Activated CD8-positive, alpha-beta memory T cell treated with anti-CD3 and anti-CD28 coated beads, Interleukin-2, amount 10 ng/mL, durations not matched to agents 7 days and 5 days (primary cell): ENCODE data around the gene CAD. TPM values are rescaled to one million over a fixed set of nuclear protein-coding genes. Genes with fewer than 3 reads are reported as not detected.

Experiments used
- ATAC-seq: fragments of 150-1000 bp; cut with Tn5 transposase; one replicate; pipeline ENCODE4 v1.10.0; 2021; ENCODE audit warnings: moderate library complexity
- CTCF ChIA-PET: fragments of 350-600 bp; sonication (Branson Sonifier 250); formaldehyde crosslinking; loops from one replicate; lab custom pipeline; 2021; ENCODE audit warnings: antibody characterized with exemption; lab: Charles Lee
- DNase-seq: peaks from one replicate; pipeline ENCODE4 v3.0.0-alpha.2; 2020
- H3K27ac Mint-ChIP-seq: one replicate; pipeline ENCODE4 v1.8.0; 2021; ENCODE audit warnings: mild to moderate bottlenecking, mixed read lengths
- H3K27me3 Mint-ChIP-seq: one replicate; pipeline ENCODE4 v1.8.0; 2021; ENCODE audit warnings: mixed read lengths
- H3K36me3 Mint-ChIP-seq: one replicate; pipeline ENCODE4 v1.8.0; 2021; ENCODE audit warnings: mild to moderate bottlenecking, mixed read lengths
- H3K4me1 Mint-ChIP-seq: one replicate; pipeline ENCODE4 v1.8.0; 2021; ENCODE audit warnings: mixed read lengths
- H3K4me3 Mint-ChIP-seq: one replicate; pipeline ENCODE4 v1.8.0; 2021; ENCODE audit warnings: mild to moderate bottlenecking, moderate library complexity, mixed read lengths
- H3K9me3 Mint-ChIP-seq: one replicate; pipeline ENCODE4 v1.8.0; 2022; ENCODE audit warnings: low read depth, mixed read lengths
- total RNA-seq, 2 experiments: library from RNA; stranded (reverse); gene quantifications; one replicate each; pipeline ENCODE4 v1.2.3, GENCODE V29; 2021

Gene CAD
- total RNA-seq, 2 experiments from 2014 or later, result 78.6 to 99.5 TPM

DNA sequence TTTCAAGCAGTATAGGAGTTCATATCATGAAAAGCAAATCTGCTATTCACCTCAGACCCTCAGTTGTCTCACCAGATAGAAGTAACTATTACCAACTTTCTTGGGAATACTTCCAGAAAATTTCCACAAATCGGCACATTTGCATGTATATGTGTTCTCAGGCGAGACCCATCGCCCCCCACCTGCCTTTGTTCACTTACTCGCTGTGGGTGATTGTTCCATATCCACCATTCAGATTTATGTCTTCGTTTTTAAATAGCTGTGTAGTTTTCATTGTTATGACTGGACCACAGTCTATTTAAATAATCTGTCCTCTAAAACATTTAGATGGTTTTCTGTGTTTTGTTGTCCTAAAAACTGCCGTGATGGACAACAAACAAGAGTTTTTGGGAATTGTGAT, 68.3 kb downstream of the CAD start:
- ATAC-seq, result no peak
- Mint-ChIP-seq H3K4me1 (peaks cover under 1% of the 10 kb centered on the region), H3K9me3 (no peaks in the 10 kb centered on the region), H3K27me3 (peaks cover 62% of the 10 kb centered on the region), H3K4me3 (no peak overlapping the region), H3K27ac (no peak overlapping the region), H3K36me3 (no peaks in the 10 kb centered on the region)
- no peak for DNase-seq
- CTCF ChIA-PET, result interaction anchor here (1.3 to 2.9 kb wide), 2 partner anchors 13 to 17 kb away, joined by 3 to 17 read pairs; no protein-coding TSS in a partner anchor

DNA sequence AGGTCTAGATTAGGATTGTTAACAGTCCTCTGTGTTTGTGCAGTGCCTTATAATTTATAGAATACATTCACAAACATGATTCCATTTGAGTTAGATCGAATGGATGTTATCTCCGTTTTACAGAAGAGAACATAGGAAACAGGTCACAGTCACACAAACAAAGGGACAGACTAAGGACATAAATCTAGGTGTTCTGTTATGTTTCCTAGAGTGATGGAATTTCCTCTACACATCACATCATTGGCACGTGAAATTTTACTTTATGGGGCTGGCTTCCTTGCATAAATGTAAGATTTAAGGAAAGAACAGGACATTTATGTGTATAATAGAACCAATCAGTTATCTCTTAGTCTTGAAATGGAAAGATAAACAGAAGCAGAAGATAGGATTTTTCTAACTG, 71.4 kb downstream of the CAD start:
- Mint-ChIP-seq H3K36me3 (no peaks in the 10 kb centered on the region), H3K4me1 (peaks cover 2% of the 10 kb centered on the region), H3K27me3 (peaks cover 65% of the 10 kb centered on the region), H3K9me3 (no peaks in the 10 kb centered on the region), H3K27ac (no peak overlapping the region), H3K4me3 (no peak overlapping the region)
- DNase-seq (no peak), ATAC-seq (no peak)
- CTCF ChIA-PET, result interaction anchor here (2.3 kb wide), 1 partner anchor 14 kb away, joined by 10 read pairs; no protein-coding TSS in a partner anchor

DNA sequence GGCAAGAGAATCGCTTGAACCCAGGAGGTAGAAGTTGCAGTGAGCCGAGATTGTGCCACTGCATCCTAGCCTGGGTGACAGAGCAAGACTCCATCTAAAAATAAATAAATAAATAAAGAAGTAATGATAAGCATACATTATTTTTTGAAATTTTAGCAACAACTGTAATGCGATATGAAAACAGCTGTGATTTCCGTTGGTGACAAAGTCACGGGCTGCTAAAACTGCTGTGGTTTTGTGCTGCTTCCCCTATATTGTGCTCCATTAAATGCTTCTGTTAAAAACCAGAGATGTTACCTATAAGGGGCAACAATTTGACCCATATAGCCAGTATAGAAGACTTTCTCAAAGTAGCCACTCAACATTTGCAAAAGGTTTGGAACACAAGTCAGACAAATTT, 73.4 kb downstream of the CAD start:
- Mint-ChIP-seq H3K4me1 (peaks cover 2% of the 10 kb centered on the region), H3K36me3 (no peaks in the 10 kb centered on the region), H3K27me3 (peaks cover 58% of the 10 kb centered on the region), H3K9me3 (no peaks in the 10 kb centered on the region), H3K27ac (no peak overlapping the region), H3K4me3 (no peak overlapping the region)
- CTCF ChIA-PET, result interaction anchor here (1.2 to 5.1 kb wide), 4 partner anchors 9 to 15 kb away, joined by 3 to 39 read pairs (median 20); partner anchors contain the start of gene TRIM54
- ATAC-seq (no peak), DNase-seq (no peak)

DNA sequence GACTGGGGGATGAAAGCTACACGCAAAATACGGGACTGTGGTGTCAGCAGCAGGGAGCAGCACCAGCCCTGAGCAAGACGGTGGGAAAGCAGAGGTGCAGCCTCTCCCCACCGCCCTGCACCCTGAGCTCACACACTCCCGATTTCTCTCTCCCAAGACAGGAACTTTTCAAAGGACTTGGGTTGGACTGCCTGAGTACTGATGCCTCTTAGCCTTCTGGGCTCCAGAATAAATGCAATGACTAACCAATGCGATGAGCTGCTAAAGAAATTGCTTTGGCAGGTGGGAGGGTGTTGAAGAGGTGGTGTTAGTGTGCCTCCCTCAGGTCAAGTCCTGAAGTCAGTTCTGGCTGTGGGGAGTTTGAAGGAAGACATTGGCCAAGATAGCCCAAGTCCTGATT, 74.7 kb downstream of the CAD start:
- Mint-ChIP-seq H3K9me3 (no peaks in the 10 kb centered on the region), H3K36me3 (no peaks in the 10 kb centered on the region), H3K27me3 (peaks cover 54% of the 10 kb centered on the region), H3K27ac (no peak overlapping the region), H3K4me1 (peaks cover 2% of the 10 kb centered on the region), H3K4me3 (no peak overlapping the region)
- CTCF ChIA-PET, result interaction anchor here (0.9 to 5.1 kb wide), 5 partner anchors 9 to 122 kb away, joined by 3 to 39 read pairs (median 6); partner anchors contain the start of gene TRIM54
- ATAC-seq (no peak), DNase-seq (no peak)

Other genes with a start within 250 kb of the CAD start
- 1 to 10 TPM in 1 of 2 experiments, under 1 TPM in 1; 0.91 to 1.3 TPM for gene MAPRE3, start 246.7 kb upstream of the CAD start, total RNA-seq
- 10 to 100 TPM; 68.7 to 86.6 TPM for gene TMEM214, start 184.4 kb upstream of the CAD start, total RNA-seq
- 10 to 100 TPM; 13.8 to 15.1 TPM for gene AGBL5, start 165.7 kb upstream of the CAD start, total RNA-seq
- gene OST4, start 145.7 kb upstream of the CAD start, total RNA-seq, result 100 to 1,000 TPM; 248 to 318 TPM
- under 1 TPM; 0.75 to 0.79 TPM for gene EMILIN1, start 138.8 kb upstream of the CAD start, total RNA-seq
- 1 to 10 TPM; 8.0 to 8.8 TPM for gene KHK, start 130.6 kb upstream of the CAD start, total RNA-seq
- 1 to 10 TPM; 1.1 to 2.5 TPM for gene CGREF1, start 98.2 kb upstream of the CAD start, total RNA-seq
- under 1 TPM; 0.21 to 0.29 TPM for gene ABHD1, start 93.6 kb upstream of the CAD start, total RNA-seq
- gene PREB, start 82.7 kb upstream of the CAD start, total RNA-seq, result 10 to 100 TPM; 61.6 to 69.4 TPM
- not detected for gene PRR30, start 78.0 kb upstream of the CAD start, total RNA-seq
- not detected for gene TCF23, start 68.4 kb upstream of the CAD start, total RNA-seq
- 10 to 100 TPM; 78.6 to 84.0 TPM for gene ATRAID, start 5.3 kb upstream of the CAD start, total RNA-seq
- 10 to 100 TPM; 35.0 to 47.9 TPM for gene SLC5A6, start 5.1 kb upstream of the CAD start, total RNA-seq
- under 1 TPM; 0.38 to 0.47 TPM for gene SLC30A3, start 45.7 kb downstream of the CAD start, total RNA-seq
- not detected for gene DNAJC5G, start 58.1 kb downstream of the CAD start, total RNA-seq
- under 1 TPM in 1 of 2 experiments, not detected in 1; 0.28 TPM for gene TRIM54, start 65.1 kb downstream of the CAD start, total RNA-seq
- 1 to 10 TPM; 1.1 to 2.6 TPM for gene UCN, start 91.1 kb downstream of the CAD start, total RNA-seq
- 10 to 100 TPM; 87.4 to 97.6 TPM for gene MPV17, start 105.7 kb downstream of the CAD start, total RNA-seq
- 10 to 100 TPM; 54.6 to 67.6 TPM for gene GTF3C2, start 139.4 kb downstream of the CAD start, total RNA-seq
- gene EIF2B4, start 153.0 kb downstream of the CAD start, total RNA-seq, result 10 to 100 TPM; 38.6 to 43.1 TPM
- gene SNX17, start 153.2 kb downstream of the CAD start, total RNA-seq, result 100 to 1,000 TPM; 101 to 125 TPM
- gene ZNF513, start 163.4 kb downstream of the CAD start, total RNA-seq, result 10 to 100 TPM; 12.7 to 15.4 TPM
- gene PPM1G, start 192.2 kb downstream of the CAD start, total RNA-seq, result 100 to 1,000 TPM; 136 to 159 TPM
- 100 to 1,000 TPM in 1 of 2 experiments, 10 to 100 TPM in 1; 88.5 to 103 TPM for gene NRBP1, start 211.3 kb downstream of the CAD start, total RNA-seq
- gene KRTCAP3, start 225.0 kb downstream of the CAD start, total RNA-seq, result 1 to 10 TPM; 4.5 to 6.4 TPM